ENCODE data around the gene MAP3K4. TPM values are rescaled to one million over a fixed set of nuclear protein-coding genes. Genes with fewer than 3 reads are reported as not detected.

The MAP3K4 gene
- total and polyA plus RNA-seq, 2 of the 8 experiments (the other 6 are each of a cell fraction or from before 2014, with no cell fraction given): 16.6 to 51.6 TPM

DNA sequence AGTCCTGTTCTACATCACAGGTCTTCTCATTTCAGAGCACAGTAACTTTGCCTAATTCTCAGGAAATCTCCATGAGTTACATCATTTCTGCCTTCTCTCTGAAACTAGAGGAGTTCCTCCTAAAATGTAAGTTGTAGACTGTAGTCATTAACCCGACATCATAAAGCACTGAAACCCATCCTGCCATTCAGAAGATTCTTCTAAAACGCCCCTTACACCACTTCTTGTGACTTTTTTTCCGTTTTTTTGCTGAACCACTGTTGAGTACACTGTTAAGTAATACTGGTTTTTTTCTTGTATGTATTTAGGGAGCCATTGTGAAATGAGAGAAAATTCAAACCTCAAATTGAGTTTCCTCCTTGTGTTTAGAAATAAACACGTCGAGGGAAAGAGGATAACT lies 117.3 kb downstream of the MAP3K4 start:
- no peak overlapping the region for H3K4me2 ChIP-seq (ENCODE audit: insufficient read depth in 1 of 2, low read depth in 2 of 2, low read length in 2 of 2)
- H2BK20ac ChIP-seq (ENCODE audit: low read length): no peak overlapping the region
- FAIRE-seq (no peak), DNase-seq (ENCODE audit: low read depth in 1 of 2, low spot score in 2 of 2) (no peak)
- H4K91ac ChIP-seq (replicated peaks; ENCODE audit: insufficient read length, low read length): no peak overlapping the region
- no peaks in the 10 kb centered on the region for H3K27me3 ChIP-seq (replicated peaks in 1 of 4; ENCODE audit: control insufficient read depth in 3 of 4, extremely low read depth in 1 of 4, insufficient read depth in 3 of 4, low read length in 3 of 4)
- H3K4me3 ChIP-seq (ENCODE audit: extremely low read depth in 1 of 4, insufficient read depth in 2 of 4, low read depth in 3 of 4, low read length in 4 of 4): no peak overlapping the region
- H3K4ac ChIP-seq (replicated peaks; ENCODE audit: insufficient read length, low read depth, low read length): no peak overlapping the region
- no peak overlapping the region for H2BK15ac ChIP-seq (ENCODE audit: low read length)
- no peak overlapping the region for H3K56ac ChIP-seq (replicated peaks; ENCODE audit: insufficient read length, low read depth, low read length)
- no peaks in the 10 kb centered on the region for H3K9me3 ChIP-seq (ENCODE audit: insufficient read depth in 2 of 2, low read depth in 1 of 2, low read length in 1 of 2)
- no peak overlapping the region for H3K23ac ChIP-seq (ENCODE audit: insufficient read length)
- no peaks in the 10 kb centered on the region for H3K79me2 ChIP-seq (ENCODE audit: control insufficient read depth in 1 of 2, insufficient read depth in 2 of 2, low read length in 2 of 2)
- no peak overlapping the region for H3K9ac ChIP-seq (replicated peaks in 1 of 4; ENCODE audit: extremely low read depth in 1 of 4, low read depth in 3 of 4, low read length in 3 of 4)
- no peaks in the 10 kb centered on the region for H3K23me2 ChIP-seq (ENCODE audit: low read depth, low read length)
- H2BK120ac ChIP-seq (replicated peaks; ENCODE audit: low read depth, low read length): no peak overlapping the region
- no peak overlapping the region for H2AFZ ChIP-seq (ENCODE audit: low read length)
- H3K36me3 ChIP-seq (ENCODE audit: control insufficient read depth in 2 of 4, insufficient read depth in 4 of 4, low read length in 3 of 4): peaks cover 22 to 70% (median 54%) of the 10 kb centered on the region in 4 experiments
- H3K14ac ChIP-seq (ENCODE audit: insufficient read length): no peak overlapping the region
- no peak overlapping the region for H2AK5ac ChIP-seq (ENCODE audit: low read depth, low read length)
- no peak overlapping the region for H4K5ac ChIP-seq (ENCODE audit: insufficient read length, low read depth, low read length)
- ChIA-PET POLR2A (ENCODE audit: partially characterized antibody) (interaction anchor here (1.1 kb wide), 1 partner anchor 23 kb away, joined by 3 read pairs; no protein-coding TSS in a partner anchor), CTCF (ENCODE audit: partially characterized antibody) (interaction anchor here (3.5 kb wide), 1 partner anchor 264 kb away, joined by 26 read pairs; no protein-coding TSS in a partner anchor)
- no peak overlapping the region for H2BK5ac ChIP-seq (ENCODE audit: low read depth, low read length)
- no peak overlapping the region for H4K8ac ChIP-seq (ENCODE audit: extremely low read depth, insufficient read depth, low read length)
- 89% methylated on average over 5 of the region's 5 CpGs; no CpG with 5 or more reads in 1 of the 2 experiments for WGBS, 2 experiments (ENCODE audit: extremely low coverage in 1 of 2, insufficient coverage in 1 of 2, insufficient read length in 1 of 2, insufficient replicate concordance in 2 of 2, low coverage in 1 of 2, low lambda C conversion rate in 2 of 2, missing lambda C conversion rate in 1 of 2)
- H3K27ac ChIP-seq (ENCODE audit: low read depth, low read length): no peak overlapping the region
- H3K4me1 ChIP-seq (replicated peaks in 1 of 4; ENCODE audit: control insufficient read depth in 3 of 4, insufficient read depth in 4 of 4, low read length in 3 of 4): no peaks in the 10 kb centered on the region
- H4K20me1 ChIP-seq (replicated peaks in 1 of 2; ENCODE audit: control insufficient read depth in 1 of 2, insufficient read depth in 2 of 2, low read length in 2 of 2): no peaks in the 10 kb centered on the region
- no peak overlapping the region for H2BK12ac ChIP-seq (ENCODE audit: low read depth, low read length)
- H3K79me1 ChIP-seq (ENCODE audit: low read depth, low read length): no peaks in the 10 kb centered on the region
- no peak overlapping the region for H3K18ac ChIP-seq (ENCODE audit: extremely low read depth, low read length)
- TF ChIP-seq SP2 (IDR thresholded peaks at IDR 0.05; ENCODE audit: low read length) (no peak), ASH2L (IDR thresholded peaks at IDR 0.05; ENCODE audit: low read length) (no peak), SIX5 (IDR thresholded peaks at IDR 0.05; ENCODE audit: low read depth, low read length) (no peak), CHD1 (IDR thresholded peaks at IDR 0.05; ENCODE audit: low read depth, low read length) (no peak), CBX8 (IDR thresholded peaks at IDR 0.05; ENCODE audit: borderline replicate concordance, low read depth, low read length) (no peak), BRCA1 (IDR thresholded peaks at IDR 0.05; ENCODE audit: low read depth, low read length) (no peak), ATF2 (IDR thresholded peaks at IDR 0.05; ENCODE audit: low read length) (no peak), MAFK (IDR thresholded peaks at IDR 0.05; ENCODE audit: low read depth, low read length) (no peak), JUN (IDR thresholded peaks at IDR 0.05; ENCODE audit: low read depth, low read length) (no peak), EZH2 (IDR thresholded peaks at IDR 0.05; ENCODE audit: low read depth, low read length, severe bottlenecking) (no peak), HDAC2 (IDR thresholded peaks at IDR 0.05; ENCODE audit: borderline replicate concordance in 1 of 2, low read depth in 2 of 2, low read length in 2 of 2) (no peak), GABPA (IDR thresholded peaks at IDR 0.05; ENCODE audit: borderline replicate concordance, insufficient read depth, low read length) (no peak)
- TF ChIP-seq, protein P1, sequence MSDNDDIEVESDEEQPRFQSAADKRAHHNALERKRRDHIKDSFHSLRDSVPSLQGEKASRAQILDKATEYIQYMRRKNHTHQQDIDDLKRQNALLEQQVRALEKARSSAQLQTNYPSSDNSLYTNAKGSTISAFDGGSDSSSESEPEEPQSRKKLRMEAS (IDR thresholded peaks at IDR 0.05): no peak
